ENCODE measurements around the gene WIPI1.

The WIPI1 gene

DNA sequence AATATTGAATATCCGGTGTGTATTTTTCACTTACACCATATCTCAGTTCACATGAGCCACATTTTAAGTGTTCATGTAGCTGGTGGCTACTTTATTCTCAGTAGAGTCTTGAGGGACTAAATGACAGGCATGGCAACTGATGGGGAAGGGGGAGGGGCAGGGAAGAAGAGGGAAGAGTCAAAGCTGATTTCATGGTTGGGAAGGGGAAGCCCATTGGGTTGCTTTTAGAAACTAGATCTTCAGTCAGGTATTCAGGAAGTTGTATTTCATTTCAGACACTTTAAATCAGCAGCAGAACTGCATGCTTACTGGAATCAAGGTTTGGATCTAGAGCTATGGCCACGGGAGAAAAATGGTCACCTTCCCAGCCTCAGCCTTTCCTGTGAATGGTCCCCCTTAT is 2.9 kb upstream of the WIPI1 start:
- no peak for TF ChIP-seq REST (IDR thresholded peaks at IDR 0.05; ENCODE audit: insufficient replicate concordance, low read depth)
- TF ChIP-seq POLR2AphosphoS5 (IDR thresholded peaks at IDR 0.05; ENCODE audit: low read depth): no peak
- no peak for TF ChIP-seq GABPA (IDR thresholded peaks at IDR 0.05; ENCODE audit: low read depth)
- TF ChIP-seq SPI1 (IDR thresholded peaks at IDR 0.05; ENCODE audit: borderline replicate concordance, low read depth): no peak
- TF ChIP-seq, protein P1, sequence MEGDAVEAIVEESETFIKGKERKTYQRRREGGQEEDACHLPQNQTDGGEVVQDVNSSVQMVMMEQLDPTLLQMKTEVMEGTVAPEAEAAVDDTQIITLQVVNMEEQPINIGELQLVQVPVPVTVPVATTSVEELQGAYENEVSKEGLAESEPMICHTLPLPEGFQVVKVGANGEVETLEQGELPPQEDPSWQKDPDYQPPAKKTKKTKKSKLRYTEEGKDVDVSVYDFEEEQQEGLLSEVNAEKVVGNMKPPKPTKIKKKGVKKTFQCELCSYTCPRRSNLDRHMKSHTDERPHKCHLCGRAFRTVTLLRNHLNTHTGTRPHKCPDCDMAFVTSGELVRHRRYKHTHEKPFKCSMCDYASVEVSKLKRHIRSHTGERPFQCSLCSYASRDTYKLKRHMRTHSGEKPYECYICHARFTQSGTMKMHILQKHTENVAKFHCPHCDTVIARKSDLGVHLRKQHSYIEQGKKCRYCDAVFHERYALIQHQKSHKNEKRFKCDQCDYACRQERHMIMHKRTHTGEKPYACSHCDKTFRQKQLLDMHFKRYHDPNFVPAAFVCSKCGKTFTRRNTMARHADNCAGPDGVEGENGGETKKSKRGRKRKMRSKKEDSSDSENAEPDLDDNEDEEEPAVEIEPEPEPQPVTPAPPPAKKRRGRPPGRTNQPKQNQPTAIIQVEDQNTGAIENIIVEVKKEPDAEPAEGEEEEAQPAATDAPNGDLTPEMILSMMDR (IDR thresholded peaks at IDR 0.05; ENCODE audit: insufficient read depth, low read length): no peak
- Histone ChIP-seq H3K4me3 (replicated peaks; ENCODE audit: insufficient read depth, low read length) (no peak overlapping the region), H3K27me3 (ENCODE audit: insufficient read depth, poor library complexity, severe bottlenecking) (no peaks in the 10 kb centered on the region), H3K27ac (replicated peaks) (no peak overlapping the region)
- no peak for DNase-seq (ENCODE audit: low read depth in 1 of 2, low spot score in 1 of 2)

GRCh38 chr17:68459037-68459639 is 1.8 kb upstream of the WIPI1 start:
- Histone ChIP-seq H3K27me3 (ENCODE audit: insufficient read depth, poor library complexity, severe bottlenecking) (no peaks in the 10 kb centered on the region), H3K4me3 (replicated peaks; ENCODE audit: insufficient read depth, low read length) (no peak overlapping the region), H3K27ac (replicated peaks) (no peak overlapping the region)
- TF ChIP-seq POLR2AphosphoS5 (IDR thresholded peaks at IDR 0.05; ENCODE audit: low read depth) (no peak), SPI1 (IDR thresholded peaks at IDR 0.05; ENCODE audit: borderline replicate concordance, low read depth) (no peak), GABPA (IDR thresholded peaks at IDR 0.05; ENCODE audit: low read depth) (no peak), REST (IDR thresholded peaks at IDR 0.05; ENCODE audit: insufficient replicate concordance, low read depth) (no peak)
- TF ChIP-seq, protein P1 (IDR thresholded peaks at IDR 0.05; ENCODE audit: insufficient read depth, low read length): no peak
- no peak for DNase-seq (ENCODE audit: low read depth in 1 of 2, low spot score in 1 of 2)

GRCh38 chr17:68458260-68459036 is 1.2 kb upstream of the WIPI1 start:
- H3K4me3 ChIP-seq (replicated peaks; ENCODE audit: insufficient read depth, low read length): peak overlapping the region; percentile 75
- H3K27me3 ChIP-seq (ENCODE audit: insufficient read depth, poor library complexity, severe bottlenecking): no peaks in the 10 kb centered on the region
- no peak for DNase-seq (ENCODE audit: low read depth in 1 of 2, low spot score in 1 of 2)
- H3K27ac ChIP-seq (replicated peaks): no peak overlapping the region
- TF ChIP-seq SPI1 (IDR thresholded peaks at IDR 0.05; ENCODE audit: borderline replicate concordance, low read depth) (no peak), REST (IDR thresholded peaks at IDR 0.05; ENCODE audit: insufficient replicate concordance, low read depth) (no peak), POLR2AphosphoS5 (IDR thresholded peaks at IDR 0.05; ENCODE audit: low read depth) (no peak), GABPA (IDR thresholded peaks at IDR 0.05; ENCODE audit: low read depth) (no peak)
- TF ChIP-seq, protein P1 (IDR thresholded peaks at IDR 0.05; ENCODE audit: insufficient read depth, low read length): no peak

Data from HL-60 (cell line).